Erythroblast (primary cell): Measurements from ENCODE around the gene VAV3.

Experiments
- GATA1 ChIP-seq: IDR thresholded peaks from 2 replicates; pipeline ENCODE4 v1.6.1; 2011; ENCODE audit warnings: low read depth, mild to moderate bottlenecking, control low read depth, low read length, moderate library complexity
- POLR2A ChIP-seq: IDR thresholded peaks from 2 replicates; pipeline ENCODE4 v1.6.1; 2011; ENCODE audit warnings: mild to moderate bottlenecking, low read length

DNA sequence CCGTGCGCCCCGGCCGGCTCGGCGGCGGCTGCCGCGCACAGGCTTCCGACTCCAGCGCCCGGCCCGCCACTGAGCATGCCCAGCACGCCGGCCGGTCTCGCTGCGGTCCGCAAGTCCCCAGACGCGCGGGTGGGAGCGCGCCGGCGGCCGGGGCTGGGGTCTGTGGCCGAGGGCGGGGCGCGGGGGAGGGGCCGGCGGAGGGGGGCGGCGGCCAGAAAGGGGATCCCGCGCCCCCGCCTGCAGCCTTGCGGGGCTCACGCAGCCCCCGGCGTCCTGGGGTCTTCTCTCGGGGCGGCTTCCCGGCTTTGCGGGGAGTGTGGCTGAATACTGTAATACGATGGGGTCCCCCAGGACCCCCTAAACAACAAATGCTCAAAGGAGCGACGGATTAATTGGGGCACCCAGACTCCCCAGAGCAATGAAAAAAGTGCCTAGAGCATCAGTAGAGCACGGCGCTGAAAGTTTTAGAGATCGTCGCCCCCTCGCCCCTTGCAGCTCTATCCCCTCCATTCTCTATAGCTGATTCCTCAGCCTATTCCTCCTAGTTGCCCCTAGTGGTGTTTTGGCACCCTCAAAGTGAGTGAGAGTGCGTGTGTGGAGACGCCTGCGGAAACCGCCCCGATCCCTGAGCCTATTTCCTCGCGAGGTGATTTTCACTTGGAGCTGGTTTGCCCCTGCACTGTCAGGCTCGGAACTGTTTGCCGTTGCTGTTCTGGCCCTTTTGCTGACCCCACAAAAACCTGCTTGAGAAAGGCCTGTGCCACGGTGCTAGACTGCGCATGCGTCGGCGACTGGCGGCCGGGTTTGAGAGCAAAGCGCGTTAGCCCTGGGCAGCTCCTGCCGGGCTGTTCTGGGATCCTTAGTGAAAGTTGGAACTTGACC, at the start of gene VAV3:
- TF ChIP-seq POLR2A (no peak), GATA1 (no peak)
